Transverse colon (tissue), 4 donors: ENCODE results near the gene HS1BP3. TPM values are rescaled to one million over a fixed set of nuclear protein-coding genes. Genes with fewer than 3 reads are reported as not detected.

Experiments used
- DNase-seq: peaks from one replicate; pipeline ENCODE4 v3.0.0-alpha.2; 2019
- H3K27ac ChIP-seq, 4 donors: fragments of 200-600 bp; sonication (generic); 2 replicates each; pipeline ENCODE4 v1.5.1; 2016 to 2018; ENCODE audit warnings: inconsistent platforms in 4 of 4
- H3K27me3 ChIP-seq: fragments of 200-600 bp; sonication (generic); 2 replicates; pipeline ENCODE4 v1.5.1; 2017; ENCODE audit warnings: inconsistent platforms
- H3K36me3 ChIP-seq, 4 donors: fragments of 200-600 bp; sonication (generic); 2 replicates each; pipeline ENCODE4 v1.5.1; 2017 to 2019; ENCODE audit warnings: inconsistent platforms in 4 of 4
- H3K4me1 ChIP-seq, 4 donors: fragments of 200-600 bp; sonication (generic); 2 replicates each; pipeline ENCODE4 v1.5.1; 2017 to 2020; ENCODE audit warnings: inconsistent platforms in 4 of 4
- H3K4me3 ChIP-seq, 4 donors: fragments of 200-600 bp; sonication (generic); 1 replicate in 1 of 4; 2 replicates in 3 of 4; pipeline versions ENCODE4 v1.5.1 to v1.6.1; 2017 to 2019; ENCODE audit warnings: inconsistent platforms in 4 of 4
- H3K9me3 ChIP-seq, 2 donors: fragments of 200-600 bp; sonication (generic); 2 replicates each; pipeline ENCODE4 v1.5.1; 2017 to 2019; ENCODE audit warnings: inconsistent platforms in 2 of 2
- EP300 ChIP-seq: sonication (generic); formaldehyde crosslinking; IDR thresholded peaks from one replicate; pipeline ENCODE4 v1.6.1; 2017; ENCODE audit warnings: antibody characterized with exemption, low read depth
- POLR2A ChIP-seq: fragments of 450-650 bp; IDR thresholded peaks from one replicate; pipeline ENCODE4 v1.6.1; 2016; ENCODE audit warnings: antibody characterized with exemption, mild to moderate bottlenecking, moderate library complexity
- POLR2AphosphoS5 ChIP-seq, 3 donors: sonication (generic); formaldehyde crosslinking; IDR thresholded peaks; one replicate each; pipeline ENCODE4 v1.6.1; 2016; ENCODE audit warnings: antibody characterized with exemption in 3 of 3
- WGBS, 2 donors: methylation state at CpG; one replicate each; pipeline ENCODE4 v1.1.5; 2018; ENCODE audit warnings: low coverage in 1 of 2; 5-methylcytosine and 5-hydroxymethylcytosine counted together
- in situ Hi-C, 4 donors: fragments of 200-750 bp; cut with MboI; loops; one replicate each; pipeline versions ENCODE4 v1.15.0 to v1.15.1; 2017; ENCODE audit warnings: low sequenced_read_pairs in 3 of 4, low pct_ligation_motif_present in 1 of 4, low pct_unique_long_range_greater_than_20kb in 1 of 4
- intact Hi-C: fragments of 100-400 bp; cut with DNase I; formaldehyde crosslinking; loops from one replicate; pipeline ENCODE4 v1.15.1; 2023; ENCODE audit warnings: low total_unique reads
- total RNA-seq, 4 donors: library from RNA; depleted of rRNA; stranded (reverse); fragments of >200 nt; gene quantifications; one replicate each; pipeline ENCODE4 v1.1.0, GENCODE V29; 2016
- TF ChIP-seq, protein P1 (sequence below), 5 experiments: fragments of 200-600 bp in 3 of 5; fragments of 450-650 bp in 2 of 5; sonication (generic) in 3 of 5; IDR thresholded peaks; 1 replicate in 2 of 5; 2 replicates in 3 of 5; pipeline ENCODE4 v1.5.1; 2016 to 2017; ENCODE audit warnings: antibody characterized with exemption in 5 of 5, inconsistent platforms in 3 of 5, mild to moderate bottlenecking in 2 of 5, moderate library complexity in 1 of 5

The HS1BP3 gene
- total RNA-seq, 4 donors from 2014 or later: 29.5 to 44.2 (median 33.1) TPM

DNA sequence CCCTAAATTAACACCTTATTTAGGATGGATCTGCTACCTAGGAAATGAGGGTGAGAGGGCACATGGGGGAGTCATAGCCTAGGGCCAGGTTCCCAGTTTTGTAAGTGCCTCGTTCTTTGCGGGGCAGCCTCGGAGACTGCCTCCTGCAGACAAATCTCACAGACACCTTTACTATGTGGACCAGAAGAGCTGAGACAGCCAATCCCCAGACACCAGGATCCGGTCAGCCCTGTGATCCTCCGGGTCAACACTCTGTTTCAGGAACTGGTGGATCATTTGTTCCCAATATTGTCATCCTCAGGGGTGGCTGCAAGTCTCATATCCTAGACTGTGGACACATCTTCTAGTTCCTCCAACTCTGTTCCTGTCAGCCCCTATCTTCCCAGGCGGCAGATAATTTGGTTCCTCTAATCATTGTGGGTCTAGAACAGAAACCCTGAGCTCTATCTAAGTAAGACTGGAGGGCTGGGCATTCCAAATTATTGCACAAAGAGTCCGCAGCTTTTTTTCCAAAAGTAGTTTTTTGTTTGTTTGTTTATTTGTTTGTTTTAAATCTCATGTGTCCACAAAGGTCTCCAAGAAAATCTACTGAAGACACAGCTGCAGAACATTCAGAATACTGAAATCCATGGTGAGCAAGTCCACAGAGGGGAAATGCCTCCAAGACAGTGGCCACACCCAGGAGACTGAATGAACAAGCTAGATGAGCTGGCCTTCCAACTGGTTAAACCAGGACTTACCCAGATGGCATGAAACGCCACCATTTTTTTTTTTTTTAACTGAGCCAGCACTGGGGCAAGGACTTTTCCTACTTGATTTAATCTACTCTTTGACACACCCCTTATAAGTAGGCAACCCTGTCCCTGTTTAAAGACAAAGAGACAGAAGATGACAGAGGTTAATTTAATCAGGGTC, 9.9 kb upstream of the HS1BP3 start:
- DNase-seq: no peak
- H3K27me3 ChIP-seq: peaks cover 57% of the 10 kb centered on the region
- intact Hi-C loops: no loop called here

DNA sequence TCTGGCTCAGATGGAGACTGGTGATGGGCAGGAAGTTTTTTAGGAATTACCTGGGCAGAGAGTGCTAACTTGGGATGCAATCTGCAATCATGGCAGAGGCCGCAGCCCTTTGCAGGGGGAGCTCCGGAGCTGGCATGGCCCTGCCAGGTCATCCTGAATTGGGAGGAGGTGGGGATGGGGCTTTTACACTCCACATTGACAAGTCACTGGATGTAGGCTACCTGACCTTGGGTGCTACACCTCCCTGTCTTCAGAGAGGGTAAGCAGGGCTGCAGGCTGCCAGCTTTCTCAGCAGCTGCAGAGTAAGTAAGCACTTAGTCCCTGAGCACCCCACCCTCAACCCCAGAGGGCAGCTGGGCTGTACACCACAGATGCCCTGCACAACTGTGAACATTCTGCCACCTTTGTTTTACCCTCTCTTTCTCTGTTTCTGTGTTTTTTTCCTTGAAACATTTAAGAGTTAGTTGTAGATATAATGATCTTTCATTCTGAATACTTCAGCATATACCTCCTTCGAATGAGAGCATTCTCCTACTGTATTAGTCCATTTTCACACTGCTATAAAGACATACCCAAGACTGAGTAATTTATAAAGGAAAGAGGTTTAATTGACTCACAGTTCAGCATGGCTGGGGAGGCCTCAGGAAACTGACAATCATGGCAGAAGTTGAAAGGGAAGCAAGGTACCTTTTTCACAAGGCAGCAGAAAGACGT, 6.8 kb upstream of the HS1BP3 start:
- no peaks in the 10 kb centered on the region for H3K9me3 ChIP-seq
- TF ChIP-seq EP300 (no peak), POLR2A (no peak), POLR2AphosphoS5 (IDR thresholded peaks at IDR 0.05) (no peak)
- TF ChIP-seq, protein P1, sequence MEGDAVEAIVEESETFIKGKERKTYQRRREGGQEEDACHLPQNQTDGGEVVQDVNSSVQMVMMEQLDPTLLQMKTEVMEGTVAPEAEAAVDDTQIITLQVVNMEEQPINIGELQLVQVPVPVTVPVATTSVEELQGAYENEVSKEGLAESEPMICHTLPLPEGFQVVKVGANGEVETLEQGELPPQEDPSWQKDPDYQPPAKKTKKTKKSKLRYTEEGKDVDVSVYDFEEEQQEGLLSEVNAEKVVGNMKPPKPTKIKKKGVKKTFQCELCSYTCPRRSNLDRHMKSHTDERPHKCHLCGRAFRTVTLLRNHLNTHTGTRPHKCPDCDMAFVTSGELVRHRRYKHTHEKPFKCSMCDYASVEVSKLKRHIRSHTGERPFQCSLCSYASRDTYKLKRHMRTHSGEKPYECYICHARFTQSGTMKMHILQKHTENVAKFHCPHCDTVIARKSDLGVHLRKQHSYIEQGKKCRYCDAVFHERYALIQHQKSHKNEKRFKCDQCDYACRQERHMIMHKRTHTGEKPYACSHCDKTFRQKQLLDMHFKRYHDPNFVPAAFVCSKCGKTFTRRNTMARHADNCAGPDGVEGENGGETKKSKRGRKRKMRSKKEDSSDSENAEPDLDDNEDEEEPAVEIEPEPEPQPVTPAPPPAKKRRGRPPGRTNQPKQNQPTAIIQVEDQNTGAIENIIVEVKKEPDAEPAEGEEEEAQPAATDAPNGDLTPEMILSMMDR (IDR thresholded peaks at IDR 0.05): no peak
- DNase-seq: no peak
- in situ Hi-C loops: loop anchor here in 3 of 4 donors (25.0 kb wide), 1 partner anchor 455 kb away; the partner anchor contains the start of gene TDRD15 (in 3 of the 3)
- no peak overlapping the region for H3K27ac ChIP-seq
- H3K27me3 ChIP-seq: peaks cover 26% of the 10 kb centered on the region
- 72 to 75% methylated on average over 2 to 4 of the region's 4 CpGs for WGBS, 2 donors
- intact Hi-C loops: no loop called here
- H3K4me1 ChIP-seq: peaks cover 0 to 7% (median 0%) of the 10 kb centered on the region in 4 donors
- H3K36me3 ChIP-seq: no peaks in the 10 kb centered on the region
- H3K4me3 ChIP-seq: no peak overlapping the region

More for the DNA sequence above, 9.9 kb upstream of the HS1BP3 start:
- H3K9me3 ChIP-seq: no peaks in the 10 kb centered on the region
- no peak overlapping the region for H3K27ac ChIP-seq
- in situ Hi-C loops: loop anchor here (5.0 to 25.0 kb wide), 3 partner anchors 302 to 452 kb away; partner anchors contain the start of gene TDRD15 (in 3 of the 4)
- peaks cover 6 to 13% (median 7%) of the 10 kb centered on the region in 4 donors for H3K4me1 ChIP-seq
- TF ChIP-seq POLR2AphosphoS5 (IDR thresholded peaks at IDR 0.05) (no peak), POLR2A (no peak), EP300 (no peak)
- TF ChIP-seq, protein P1 (IDR thresholded peaks at IDR 0.05): no peak
- WGBS, 2 donors: 36 to 49% methylated on average over 2 to 8 of the region's 8 CpGs
- no peaks in the 10 kb centered on the region for H3K36me3 ChIP-seq
- H3K4me3 ChIP-seq: no peak overlapping the region

DNA sequence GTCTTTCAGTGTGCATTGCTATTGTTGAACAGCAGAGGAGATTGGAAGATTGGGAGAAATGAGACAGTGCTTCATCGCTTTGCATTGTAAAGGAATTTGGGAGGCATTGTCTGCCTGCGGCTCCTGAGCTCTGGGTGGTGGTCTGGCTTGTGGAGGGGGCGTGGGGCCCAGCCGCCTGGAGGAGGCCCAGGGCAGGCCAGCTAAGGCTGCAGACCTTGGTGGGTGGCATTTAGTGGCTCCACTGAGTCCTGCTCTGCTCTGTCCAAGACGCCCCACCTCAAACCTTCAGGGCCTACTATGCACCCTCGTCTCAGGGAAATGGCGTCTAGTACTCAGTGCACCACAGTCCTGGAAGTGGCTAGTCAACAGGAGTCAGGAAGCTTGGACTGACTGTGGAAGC, 5.7 kb upstream of the HS1BP3 start:
- in situ Hi-C loops: loop anchor here in 3 of 4 donors (25.0 kb wide), 1 partner anchor 456 kb away; the partner anchor contains the start of gene TDRD15 (in 3 of the 3)

More for the DNA sequence above, 5.7 kb upstream of the HS1BP3 start:
- Histone ChIP-seq H3K27me3 (peaks cover 15% of the 10 kb centered on the region), H3K4me3 (no peak overlapping the region), H3K4me1 (peaks cover 1 to 9% (median 2%) of the 10 kb centered on the region in 4 donors), H3K9me3 (no peaks in the 10 kb centered on the region), H3K27ac (no peak overlapping the region), H3K36me3 (no peaks in the 10 kb centered on the region)
- TF ChIP-seq POLR2AphosphoS5 (IDR thresholded peaks at IDR 0.05) (no peak), POLR2A (no peak), EP300 (no peak)
- TF ChIP-seq, protein P1 (IDR thresholded peaks at IDR 0.05): no peak
- intact Hi-C loops: no loop called here
- no peak for DNase-seq
- WGBS, 2 donors: 85% methylated on average over 7 of the region's 7 CpGs; no CpG with 5 or more reads in 1 of the 2 donors
